HepG2 (cell line): ENCODE data around the gene PKNOX2. TPM values are rescaled to one million over a fixed set of nuclear protein-coding genes. Genes with fewer than 3 reads are reported as not detected.

Experiments used
- ATAC-seq: fragments of 200-7000 bp; cut with Tn5 transposase; 3 replicates; pipeline ENCODE4 v1.9.1; 2020; ENCODE audit warnings: mild to moderate bottlenecking, moderate library complexity
- BruUV-seq: library from RNA; stranded (reverse); fragments of 400-500 nt; replicated peaks from 2 replicates; lab custom pipeline; 2021; lab: Mats Ljungman, UMichigan
- CTCF ChIA-PET: fragments of 300-600 bp; formaldehyde crosslinking; extraction: SDS; loops from one replicate; lab custom pipeline; 2021; ENCODE audit warnings: low total read pairs, inconsistent platforms, low intra/inter-chr PET ratio; lab: Yijun Ruan, JAX
- POLR2A ChIA-PET: fragments of 350-600 bp; sonication (Branson Sonifier 250); formaldehyde crosslinking; loops from one replicate; lab custom pipeline; 2020; ENCODE audit warnings: antibody characterized with exemption, inconsistent platforms; lab: Yijun Ruan, JAX
- DNase-seq: peaks from one replicate; pipeline ENCODE4 v3.0.0-alpha.2; 2015; ENCODE audit warnings: low spot score
- FAIRE-seq: peaks from 3 replicates; lab custom pipeline; 2011; peaks lifted over from hg19 to GRCh38; lab: Jason Lieb, UNC
- H2AFZ ChIP-seq: one replicate; pipeline ENCODE4 v1.6.1; 2011; ENCODE audit warnings: low read length, inconsistent platforms
- H3K27ac ChIP-seq: fragments of 300-600 bp; 3 replicates; pipeline ENCODE4 v1.8.0; 2011; ENCODE audit warnings: mixed run types, mild to moderate bottlenecking, mixed read lengths, low read length, inconsistent platforms; ENCODE audit not compliant: insufficient read depth; ENCODE audit errors: extremely low read length
- H3K27me3 ChIP-seq, 2 experiments: fragments of 200-600 bp in 1 of 2; 2 replicates in 1 of 2; 3 replicates in 1 of 2; pipeline versions ENCODE4 v1.6.0 to v1.8.0; 2011; ENCODE audit warnings: low read length in 2 of 2, mild to moderate bottlenecking in 2 of 2, moderate library complexity in 2 of 2, inconsistent platforms in 1 of 2; ENCODE audit not compliant: insufficient read depth in 2 of 2, control insufficient read depth in 1 of 2
- H3K36me3 ChIP-seq, 2 experiments: fragments of 200-600 bp in 1 of 2; replicated peaks in 1 of 2; 2 replicates in 1 of 2; 3 replicates in 1 of 2; pipeline versions ENCODE4 v1.5.1 to v1.8.0; 2011; ENCODE audit warnings: low read length in 2 of 2, inconsistent platforms in 1 of 2; ENCODE audit not compliant: insufficient read depth in 2 of 2, control insufficient read depth in 1 of 2
- H3K4me1 ChIP-seq: 2 replicates; pipeline ENCODE4 v1.5.1; 2012; ENCODE audit warnings: low read length, inconsistent platforms; ENCODE audit not compliant: insufficient read depth
- H3K4me2 ChIP-seq: 2 replicates; pipeline ENCODE4 v1.6.0; 2011; ENCODE audit warnings: low read depth, low read length, inconsistent platforms
- H3K4me3 ChIP-seq, 3 experiments: fragments of 200-600 bp in 1 of 3; sonication (generic), shearing (Covaris generic) in 1 of 3; replicated peaks in 1 of 3; 2 replicates each; pipeline ENCODE4 v1.5.1; 2011 to 2016; ENCODE audit warnings: low read length in 3 of 3, inconsistent platforms in 2 of 3, low read depth in 2 of 3, mild to moderate bottlenecking in 2 of 3, control low read depth in 1 of 3, mixed read lengths in 1 of 3; ENCODE audit not compliant: insufficient read depth in 1 of 3
- H3K79me2 ChIP-seq: one replicate; pipeline ENCODE4 v1.6.1; 2011; ENCODE audit warnings: low read length, inconsistent platforms; ENCODE audit not compliant: insufficient read depth
- H3K9ac ChIP-seq: 2 replicates; pipeline ENCODE4 v1.6.0; 2011; ENCODE audit warnings: mild to moderate bottlenecking, low read depth, low read length, inconsistent platforms; ENCODE audit not compliant: insufficient read depth
- H3K9me3 ChIP-seq: 2 replicates; pipeline ENCODE4 v1.5.1; 2012; ENCODE audit warnings: mild to moderate bottlenecking, low read length
- H4K20me1 ChIP-seq: 2 replicates; pipeline ENCODE4 v1.6.0; 2011; ENCODE audit warnings: inconsistent platforms, mild to moderate bottlenecking, low read length, moderate library complexity; ENCODE audit not compliant: insufficient read depth
- ARHGAP35 ChIP-seq: sonication (generic); formaldehyde crosslinking; IDR thresholded peaks from 2 replicates; pipeline ENCODE4 v1.9.0; 2022; ENCODE audit warnings: mild to moderate bottlenecking, inconsistent platforms, moderate library complexity, missing genetic modification reagents, borderline replicate concordance
- CBFB ChIP-seq: sonication (generic); formaldehyde crosslinking; IDR thresholded peaks from 2 replicates; pipeline ENCODE4 v1.4.0; 2020; ENCODE audit warnings: missing genetic modification reagents
- MEF2D ChIP-seq: sonication (generic); formaldehyde crosslinking; IDR thresholded peaks from 2 replicates; pipeline ENCODE4 v1.5.1; 2020; ENCODE audit warnings: mild to moderate bottlenecking, missing genetic modification reagents
- NRL ChIP-seq: sonication (generic); formaldehyde crosslinking; IDR thresholded peaks from 2 replicates; pipeline ENCODE4 v1.5.0; 2020; ENCODE audit warnings: missing genetic modification reagents, mild to moderate bottlenecking, moderate library complexity, borderline replicate concordance
- RARA ChIP-seq: IDR thresholded peaks from 2 replicates; pipeline ENCODE4 v1.6.1; 2016; ENCODE audit warnings: missing genetic modification reagents, missing compliant biosample characterization
- ZNF431 ChIP-seq: sonication (generic); formaldehyde crosslinking; IDR thresholded peaks from 2 replicates; pipeline ENCODE4 v1.9.0; 2022; ENCODE audit warnings: missing genetic modification reagents, low read depth, mild to moderate bottlenecking, borderline replicate concordance
- WGBS: methylation state at CpG from one replicate; pipeline ENCODE4 v1.1.6; 2017; ENCODE audit warnings: low lambda C conversion rate; 5-methylcytosine and 5-hydroxymethylcytosine counted together
- in situ Hi-C: cut with HindIII; loops from 2 replicates; pipeline ENCODE4 v1.10.0; 2017; ENCODE audit warnings: low pct_unique_long_range_greater_than_20kb; ENCODE audit not compliant: extremely low pct_ligation_motif_present
- intact Hi-C: fragments of 100-400 bp; cut with micrococcal nuclease; formaldehyde crosslinking; loops from one replicate; pipeline ENCODE4 v1.10.0; 2022; ENCODE audit not compliant: unreplicated experiment
- polyA plus RNA-seq, 8 experiments: library from polyadenylated mRNA; depleted of rRNA in 3 of 8; stranded (reverse) in 7 of 8; unstranded in 1 of 8; fragments of >200 nt; fragmentation: Illumina TruSeq in 4 of 8; extraction: Trizol in 4 of 8; gene quantifications; 2 replicates each; pipeline versions ENCODE4 v1.2.1 to v1.2.3, GENCODE V29; 2011 to 2016; ENCODE audit warnings: low read depth in 4 of 8, missing spikeins in 1 of 8, mixed read lengths in 1 of 8; ENCODE audit not compliant: insufficient read depth in 1 of 8
- total RNA-seq, 5 experiments: library from RNA; depleted of rRNA; stranded (reverse); fragments of >200 nt; fragmentation: Illumina TruSeq; extraction: Trizol; gene quantifications; 2 replicates each; pipeline ENCODE4 v1.2.3, GENCODE V29; 2016; ENCODE audit warnings: low read depth in 1 of 5

PKNOX2 gene
- total and polyA plus RNA-seq, 2 of the 13 experiments (the other 11 are each of a cell fraction or from before 2014, with no cell fraction given) = not detected

- no peaks in the 10 kb centered on the region for H3K79me2 ChIP-seq
- DNase-seq = no peak
- H3K4me1 ChIP-seq = peaks cover 47% of the 10 kb centered on the region
- H3K4me2 ChIP-seq = no peak overlapping the region
- TF ChIP-seq MEF2D (CRISPR knock-in tag) (no peak), CBFB (CRISPR knock-in tag) (no peak), ARHGAP35 (CRISPR knock-in tag) (no peak), ZNF431 (CRISPR knock-in tag) (no peak)
- TF ChIP-seq, all 625 proteins: peak for 0
- in situ Hi-C loops = no loop called here
- no TSS peak for BruUV-seq
- WGBS = 8% methylated on average over 2 of the region's 2 CpGs
- intact Hi-C loops = no loop called here
- H3K36me3 ChIP-seq = no peaks in the 10 kb centered on the region
- FAIRE-seq = no peak
- no peaks in the 10 kb centered on the region for H3K9me3 ChIP-seq
- no peak overlapping the region for H2AFZ ChIP-seq
- peaks cover 1 to 38% of the 10 kb centered on the region in 2 experiments; a peak in 4 of 5 replicates for H3K27me3 ChIP-seq
- no peak overlapping the region for H3K4me3 ChIP-seq
- no peak for ATAC-seq
- CTCF ChIA-PET = no interaction called here
- H4K20me1 ChIP-seq = no peaks in the 10 kb centered on the region
- POLR2A ChIA-PET = no interaction called here
- H3K9ac ChIP-seq = no peak overlapping the region
- no peak overlapping the region for H3K27ac ChIP-seq
Measured at GRCh38 chr11:125199915-125200314, 35.4 kb downstream of the PKNOX2 start.

GRCh38 chr11:125200441-125200840 lies 35.9 kb downstream of the PKNOX2 start:
- DNase-seq = no peak
- H3K4me1 ChIP-seq = peaks cover 47% of the 10 kb centered on the region
- no peak overlapping the region for H3K27ac ChIP-seq
- peaks cover 1 to 35% of the 10 kb centered on the region in 2 experiments; a peak in 4 of 5 replicates for H3K27me3 ChIP-seq
- TF ChIP-seq RARA (CRISPR knock-in tag) (0 out of 2 replicates have a peak, but pooled peaks have one; percentile 7), NRL (no peak)
- no peak for ATAC-seq
- no peak overlapping the region for H3K4me2 ChIP-seq
- POLR2A ChIA-PET = no interaction called here
- H3K79me2 ChIP-seq = no peaks in the 10 kb centered on the region
- H3K9me3 ChIP-seq = no peaks in the 10 kb centered on the region
- CTCF ChIA-PET = no interaction called here
- FAIRE-seq = no peak
- WGBS = 72% methylated on average over 11 of the region's 11 CpGs
- H2AFZ ChIP-seq = no peak overlapping the region
- no peak overlapping the region for H3K4me3 ChIP-seq
- no peaks in the 10 kb centered on the region for H3K36me3 ChIP-seq
- BruUV-seq = no TSS peak
- in situ Hi-C loops = no loop called here
- intact Hi-C loops = no loop called here
- no peaks in the 10 kb centered on the region for H4K20me1 ChIP-seq
- H3K9ac ChIP-seq = no peak overlapping the region
